HT-29 (cell line): Measurements from ENCODE around the gene ZNF600. TPM values are rescaled to one million over a fixed set of nuclear protein-coding genes. Genes with fewer than 3 reads are reported as not detected.
"Not testable (repeated sequence)": the region's sequence is repeated elsewhere in the genome, so short reads cannot be mapped to it uniquely, and the experiment has no call there.

Experiments
- DNase-seq: peaks from one replicate; pipeline ENCODE4 v3.0.0-alpha.2; 2015; ENCODE audit warnings: low spot score
- total RNA-seq: library from RNA; depleted of rRNA; stranded (reverse); fragments of >200 nt; shearing (Covaris generic); gene quantifications from 2 replicates; pipeline ENCODE4 v1.2.3, GENCODE V29; 2014; rRNA removed

Gene ZNF600
- 4.0 and 6.6 TPM in 2 replicates for total RNA-seq

GRCh38 chr19:52786464-52787354, at the start of gene ZNF600:
Gene ZNF600 (minus strand): TSS chr19:52786791. CDS start chr19:52778888, 7,903 bp downstream.
- peak; percentile 90 for DNase-seq

- DNase-seq = not testable (repeated sequence)
Observed at GRCh38 chr19:52834289-52834688, 47.7 kb upstream of the ZNF600 start.

- not testable (repeated sequence) for DNase-seq
Observed at GRCh38 chr19:52833541-52833940, 47.0 kb upstream of the ZNF600 start.

GRCh38 chr19:52829866-52830265, 43.3 kb upstream of the ZNF600 start:
- not testable (repeated sequence) for DNase-seq

- DNase-seq = no peak
Observed at GRCh38 chr19:52825765-52826164, 39.2 kb upstream of the ZNF600 start.

- no peak for DNase-seq
Observed at GRCh38 chr19:52823676-52824075, 37.1 kb upstream of the ZNF600 start.

GRCh38 chr19:52821204-52821960, 34.8 kb upstream of the ZNF600 start, which contains the start of gene ZNF28:
Gene ZNF28 (minus strand): TSS chr19:52821633. CDS start chr19:52817958, 3,675 bp downstream.
- DNase-seq = peak; percentile 57

- peak; percentile 48 for DNase-seq
Observed at GRCh38 chr19:52820472-52821203, 34.0 kb upstream of the ZNF600 start.

GRCh38 chr19:52809801-52810200, 23.2 kb upstream of the ZNF600 start:
- DNase-seq = no peak

GRCh38 chr19:52799950-52800640, 13.5 kb upstream of the ZNF600 start:
- DNase-seq = not testable (repeated sequence)

- DNase-seq = no peak
Observed at GRCh38 chr19:52789440-52789839, 2.8 kb upstream of the ZNF600 start.

- peak; percentile 53 for DNase-seq
Observed at GRCh38 chr19:52786078-52786463, 520 bp downstream of the ZNF600 start.

- no peak for DNase-seq
Observed at GRCh38 chr19:52785506-52785905, 1.1 kb downstream of the ZNF600 start.

GRCh38 chr19:52782864-52783263, 3.7 kb downstream of the ZNF600 start:
- not testable (repeated sequence) for DNase-seq

GRCh38 chr19:52778811-52779210, 7.8 kb downstream of the ZNF600 start:
- DNase-seq = no peak

GRCh38 chr19:52756447-52756846, 30.1 kb downstream of the ZNF600 start:
- not testable (repeated sequence) for DNase-seq

GRCh38 chr19:52749780-52750179, 36.8 kb downstream of the ZNF600 start:
- no peak for DNase-seq

GRCh38 chr19:52748336-52748950, 38.1 kb downstream of the ZNF600 start:
- peak; percentile 48 for DNase-seq

- DNase-seq = not testable (repeated sequence)
Observed at GRCh38 chr19:52745919-52746318, 40.7 kb downstream of the ZNF600 start.

GRCh38 chr19:52743091-52743490, 43.5 kb downstream of the ZNF600 start:
- DNase-seq = no peak

- no peak for DNase-seq
Observed at GRCh38 chr19:52742516-52742915, 44.1 kb downstream of the ZNF600 start.
